Measurements from ENCODE around the gene CLIC6. TPM values are rescaled to one million over a fixed set of nuclear protein-coding genes. Genes with fewer than 3 reads are reported as not detected.

The CLIC6 gene
- total and polyA plus RNA-seq, 2 experiments from 2014 or later = 1.1 to 1.5 TPM

DNA sequence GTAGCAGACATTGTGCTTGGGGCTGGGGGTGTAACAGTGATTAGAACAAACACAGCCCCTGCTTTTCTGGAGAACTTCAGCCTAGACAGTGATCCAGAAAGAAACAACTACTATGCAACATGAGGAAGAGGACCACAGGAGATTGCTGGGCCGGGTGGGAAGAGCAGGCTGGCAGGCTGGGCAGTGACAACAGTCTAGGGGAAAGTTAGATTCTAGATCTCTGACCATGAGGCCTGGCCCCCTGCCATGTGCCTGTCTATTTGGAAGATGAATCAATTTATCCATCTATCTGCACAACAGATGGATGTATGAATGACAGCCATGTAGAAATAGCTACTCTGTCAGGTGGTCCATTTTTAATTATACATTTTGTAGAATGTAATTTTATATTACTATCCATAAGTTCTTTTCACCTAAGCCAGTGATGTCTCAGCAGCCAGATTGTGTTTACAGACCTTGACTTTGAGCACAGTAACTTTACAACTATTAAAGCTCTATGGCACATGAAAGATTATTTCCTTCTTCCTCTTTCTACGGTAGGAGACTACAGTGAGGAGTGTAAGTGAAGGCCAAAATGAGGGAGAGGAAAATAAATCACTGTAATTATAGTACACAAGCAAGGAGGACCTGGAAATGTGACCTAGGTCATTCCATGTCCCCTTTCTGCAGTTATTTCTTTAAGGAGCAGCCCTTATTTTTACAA is 15.5 kb downstream of the CLIC6 start:
- Mint-ChIP-seq H3K27me3 (ENCODE audit: insufficient read depth, low read depth, poor library complexity) (peaks cover 6% of the 10 kb centered on the region), H3K4me3 (no peak overlapping the region), H3K9me3 (peaks cover 30% of the 10 kb centered on the region), H3K27ac (no peak overlapping the region), H3K4me1 (no peaks in the 10 kb centered on the region), H3K36me3 (ENCODE audit: low read depth) (peaks cover 10% of the 10 kb centered on the region; the same call in 2 of the 3 replicates)
- Histone ChIP-seq H3K27me3 (ENCODE audit: insufficient read depth) (no peaks in the 10 kb centered on the region), H3F3A (replicated peaks; ENCODE audit: low read depth) (no peaks in the 10 kb centered on the region), H2AFZ (no peak overlapping the region), H3K4me1 (ENCODE audit: insufficient read depth) (no peaks in the 10 kb centered on the region), H3K9me2 (ENCODE audit: insufficient read depth) (peaks cover 3% of the 10 kb centered on the region; the same call in 1 of the 2 replicates), H3K27ac (ENCODE audit: low read depth) (no peak overlapping the region), H3K36me3 (ENCODE audit: insufficient read depth) (no peaks in the 10 kb centered on the region), H4K20me1 (replicated peaks; ENCODE audit: insufficient read depth) (no peaks in the 10 kb centered on the region), H3K4me2 (no peak overlapping the region), H3K4me3 (no peak overlapping the region), H3K79me2 (replicated peaks; ENCODE audit: insufficient read depth) (no peaks in the 10 kb centered on the region)
- ATAC-seq (no peak), DNase-seq (ENCODE audit: low spot score) (no peak)
- TF ChIP-seq ZNF331 (CRISPR knock-in tag; IDR thresholded peaks at IDR 0.05; ENCODE audit: low read depth) (no peak), ZNF114 (CRISPR knock-in tag; IDR thresholded peaks at IDR 0.05) (no peak), EZH2phosphoT487 (IDR thresholded peaks at IDR 0.05; ENCODE audit: unreplicated experiment) (no peak)

- no peaks in the 10 kb centered on the region for H3K79me2 ChIP-seq (replicated peaks; ENCODE audit: insufficient read depth)
- H3K4me2 ChIP-seq = no peak overlapping the region
- peaks cover 9% of the 10 kb centered on the region for H3K4me1 ChIP-seq (ENCODE audit: insufficient read depth)
- ATAC-seq = no peak
- no peak overlapping the region for H2AFZ ChIP-seq
- no peaks in the 10 kb centered on the region for H3K36me3 ChIP-seq (ENCODE audit: insufficient read depth)
- H3K4me3 Mint-ChIP-seq = no peak overlapping the region
- H3K4me1 Mint-ChIP-seq = peaks cover 16% of the 10 kb centered on the region
- DNase-seq (ENCODE audit: low spot score) = no peak
- no peak overlapping the region for H3K4me3 ChIP-seq
- no peaks in the 10 kb centered on the region for H4K20me1 ChIP-seq (replicated peaks; ENCODE audit: insufficient read depth)
- H3K9me2 ChIP-seq (ENCODE audit: insufficient read depth) = 0 out of 2 replicates have a peak, but pooled peaks cover 3% of the 10 kb centered on the region
- no peak overlapping the region for H3K27ac Mint-ChIP-seq
- H3K27me3 Mint-ChIP-seq (ENCODE audit: insufficient read depth, low read depth, poor library complexity) = no peaks in the 10 kb centered on the region
- H3K9me3 Mint-ChIP-seq = peaks cover 6% of the 10 kb centered on the region; the same call in 1 of the 3 replicates
- H3K27me3 ChIP-seq (ENCODE audit: insufficient read depth) = no peaks in the 10 kb centered on the region
- H3K36me3 Mint-ChIP-seq (ENCODE audit: low read depth) = no peaks in the 10 kb centered on the region
- no peaks in the 10 kb centered on the region for H3F3A ChIP-seq (replicated peaks; ENCODE audit: low read depth)
- H3K27ac ChIP-seq (ENCODE audit: low read depth) = no peak overlapping the region
- no peak for TF ChIP-seq ZNF114 (CRISPR knock-in tag; IDR thresholded peaks at IDR 0.05)
- TF ChIP-seq CREB1 (CRISPR knock-in tag; IDR thresholded peaks at IDR 0.05; ENCODE audit: low read depth) = no peak
- TF ChIP-seq, protein P1, sequence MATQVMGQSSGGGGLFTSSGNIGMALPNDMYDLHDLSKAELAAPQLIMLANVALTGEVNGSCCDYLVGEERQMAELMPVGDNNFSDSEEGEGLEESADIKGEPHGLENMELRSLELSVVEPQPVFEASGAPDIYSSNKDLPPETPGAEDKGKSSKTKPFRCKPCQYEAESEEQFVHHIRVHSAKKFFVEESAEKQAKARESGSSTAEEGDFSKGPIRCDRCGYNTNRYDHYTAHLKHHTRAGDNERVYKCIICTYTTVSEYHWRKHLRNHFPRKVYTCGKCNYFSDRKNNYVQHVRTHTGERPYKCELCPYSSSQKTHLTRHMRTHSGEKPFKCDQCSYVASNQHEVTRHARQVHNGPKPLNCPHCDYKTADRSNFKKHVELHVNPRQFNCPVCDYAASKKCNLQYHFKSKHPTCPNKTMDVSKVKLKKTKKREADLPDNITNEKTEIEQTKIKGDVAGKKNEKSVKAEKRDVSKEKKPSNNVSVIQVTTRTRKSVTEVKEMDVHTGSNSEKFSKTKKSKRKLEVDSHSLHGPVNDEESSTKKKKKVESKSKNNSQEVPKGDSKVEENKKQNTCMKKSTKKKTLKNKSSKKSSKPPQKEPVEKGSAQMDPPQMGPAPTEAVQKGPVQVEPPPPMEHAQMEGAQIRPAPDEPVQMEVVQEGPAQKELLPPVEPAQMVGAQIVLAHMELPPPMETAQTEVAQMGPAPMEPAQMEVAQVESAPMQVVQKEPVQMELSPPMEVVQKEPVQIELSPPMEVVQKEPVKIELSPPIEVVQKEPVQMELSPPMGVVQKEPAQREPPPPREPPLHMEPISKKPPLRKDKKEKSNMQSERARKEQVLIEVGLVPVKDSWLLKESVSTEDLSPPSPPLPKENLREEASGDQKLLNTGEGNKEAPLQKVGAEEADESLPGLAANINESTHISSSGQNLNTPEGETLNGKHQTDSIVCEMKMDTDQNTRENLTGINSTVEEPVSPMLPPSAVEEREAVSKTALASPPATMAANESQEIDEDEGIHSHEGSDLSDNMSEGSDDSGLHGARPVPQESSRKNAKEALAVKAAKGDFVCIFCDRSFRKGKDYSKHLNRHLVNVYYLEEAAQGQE (IDR thresholded peaks at IDR 0.05; ENCODE audit: unreplicated experiment) = no peak
- no peak for TF ChIP-seq POLR2AphosphoS5 (IDR thresholded peaks at IDR 0.05; ENCODE audit: low read depth)
- TF ChIP-seq, protein P2, sequence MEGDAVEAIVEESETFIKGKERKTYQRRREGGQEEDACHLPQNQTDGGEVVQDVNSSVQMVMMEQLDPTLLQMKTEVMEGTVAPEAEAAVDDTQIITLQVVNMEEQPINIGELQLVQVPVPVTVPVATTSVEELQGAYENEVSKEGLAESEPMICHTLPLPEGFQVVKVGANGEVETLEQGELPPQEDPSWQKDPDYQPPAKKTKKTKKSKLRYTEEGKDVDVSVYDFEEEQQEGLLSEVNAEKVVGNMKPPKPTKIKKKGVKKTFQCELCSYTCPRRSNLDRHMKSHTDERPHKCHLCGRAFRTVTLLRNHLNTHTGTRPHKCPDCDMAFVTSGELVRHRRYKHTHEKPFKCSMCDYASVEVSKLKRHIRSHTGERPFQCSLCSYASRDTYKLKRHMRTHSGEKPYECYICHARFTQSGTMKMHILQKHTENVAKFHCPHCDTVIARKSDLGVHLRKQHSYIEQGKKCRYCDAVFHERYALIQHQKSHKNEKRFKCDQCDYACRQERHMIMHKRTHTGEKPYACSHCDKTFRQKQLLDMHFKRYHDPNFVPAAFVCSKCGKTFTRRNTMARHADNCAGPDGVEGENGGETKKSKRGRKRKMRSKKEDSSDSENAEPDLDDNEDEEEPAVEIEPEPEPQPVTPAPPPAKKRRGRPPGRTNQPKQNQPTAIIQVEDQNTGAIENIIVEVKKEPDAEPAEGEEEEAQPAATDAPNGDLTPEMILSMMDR (conservative IDR thresholded peaks at IDR 0.05; ENCODE audit: low read depth in 2 of 2) = no peak
- TF ChIP-seq ETS1 (IDR thresholded peaks at IDR 0.05) = no peak
These were observed 18.3 kb downstream of the CLIC6 start for GRCh38 chr21:34687065-34687464.

Data from GM23338 (cell line).